ENCODE data around the gene ZNF471. TPM values are rescaled to one million over a fixed set of nuclear protein-coding genes. Genes with fewer than 3 reads are reported as not detected.

ZNF471 gene
- total RNA-seq, result 3.6 and 5.2 TPM in 2 replicates

GRCh38 chr19:56507446-56508289, at the start of gene ZNF471:
Gene ZNF471, plus strand, starts transcription at chr19:56507855. Its CDS starts 3,717 bp downstream, at chr19:56511572.

GRCh38 chr19:56476651-56477428, 30.8 kb upstream of the ZNF471 start, which contains the start of gene ZNF667:
Gene ZNF667, minus strand, starts transcription at chr19:56477345. Its CDS starts 14,975 bp downstream, at chr19:56462370.

GRCh38 chr19:56538761-56539263, 31.2 kb downstream of the ZNF471 start, which contains the start of gene ZFP28:
Gene ZFP28, plus strand, starts transcription at chr19:56538948. Its CDS starts 71 bp downstream, at chr19:56539019.

GRCh38 chr19:56567274-56568120, 59.8 kb downstream of the ZNF471 start, which contains the start of gene ZNF470:
Gene ZNF470, plus strand, starts transcription at chr19:56567468. Its CDS starts 2,844 bp downstream, at chr19:56570312.

Other genes with a start within 250 kb of the ZNF471 start
- not detected in 2 replicates for gene EDDM13, start 235.1 kb upstream of the ZNF471 start, total RNA-seq
- gene ZSCAN5A, start 193.0 kb upstream of the ZNF471 start, total RNA-seq, result 7.5 and 7.8 TPM in 2 replicates
- 3.4 and 5.1 TPM in 2 replicates for gene ZNF582, start 114.3 kb upstream of the ZNF471 start, total RNA-seq
- gene ZNF583, start 103.5 kb upstream of the ZNF471 start, total RNA-seq, result 7.2 and 11.8 TPM in 2 replicates
- 3.9 and 4.9 TPM in 2 replicates for gene ZNF667, start 30.5 kb upstream of the ZNF471 start, total RNA-seq
- 13.5 and 14.1 TPM in 2 replicates for gene ZFP28, start 31.1 kb downstream of the ZNF471 start, total RNA-seq
- 6.0 and 7.3 TPM in 2 replicates for gene ZNF470, start 59.6 kb downstream of the ZNF471 start, total RNA-seq
- 11.5 and 13.1 TPM in 2 replicates for gene ZNF71, start 87.4 kb downstream of the ZNF471 start, total RNA-seq
- gene SMIM17, start 135.3 kb downstream of the ZNF471 start, total RNA-seq, result 0.36 and 0.81 TPM in 2 replicates
- 0.49 and 0.97 TPM in 2 replicates for gene ZNF835, start 163.9 kb downstream of the ZNF471 start, total RNA-seq